Stimulated activated CD8-positive, alpha-beta memory T cell treated with anti-CD3 and anti-CD28 coated beads, Interleukin-2, amount 100 ng/mL, for 1 hour (primary cell): ENCODE results near the gene ARL6.
"Not testable (repeated sequence)": the region's sequence is repeated elsewhere in the genome, so short reads cannot be mapped to it uniquely, and the experiment has no call there.

Source experiments
- DNase-seq, 2 donors: peaks; one replicate each; pipeline ENCODE4 v3.0.0-alpha.2; 2020; ENCODE audit warnings: low read depth in 2 of 2

Gene ARL6

DNA sequence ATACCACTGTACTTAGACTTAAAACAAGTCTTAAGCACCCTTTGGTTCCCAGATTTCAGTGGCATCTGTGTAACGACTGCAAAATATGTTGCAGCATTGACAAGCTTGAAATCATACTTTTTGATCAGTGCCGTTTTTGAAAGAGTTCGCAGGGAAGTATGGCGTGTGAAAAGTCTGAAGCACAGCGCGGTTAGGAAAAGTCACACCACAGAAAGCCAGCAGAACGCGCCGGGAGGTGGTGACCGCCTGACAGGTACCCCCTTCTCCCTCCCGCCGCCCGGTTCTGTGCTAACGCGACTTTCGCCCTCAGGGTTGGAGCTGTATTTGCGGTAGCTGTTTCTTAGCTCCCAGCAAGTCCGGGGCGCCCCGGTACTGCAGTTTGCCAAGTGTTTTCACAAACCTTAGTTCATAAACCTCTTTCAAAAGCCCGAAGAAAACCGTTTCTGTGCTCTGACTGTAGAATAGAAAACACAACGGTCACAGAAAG lies 56.8 kb downstream of the ARL6 start:
- peak in 1 of 2 donors; percentile 22 for DNase-seq

- DNase-seq, result peak; percentile 63 to 67
Observed at GRCh38 chr3:97821774-97822358, 57.3 kb downstream of the ARL6 start, which contains the start of gene CRYBG3. Gene CRYBG3, plus strand, starts transcription at chr3:97822011. Its CDS starts 196 bp downstream, at chr3:97822207.

GRCh38 chr3:97822359-97822775 lies 57.8 kb downstream of the ARL6 start:
- no peak for DNase-seq

DNA sequence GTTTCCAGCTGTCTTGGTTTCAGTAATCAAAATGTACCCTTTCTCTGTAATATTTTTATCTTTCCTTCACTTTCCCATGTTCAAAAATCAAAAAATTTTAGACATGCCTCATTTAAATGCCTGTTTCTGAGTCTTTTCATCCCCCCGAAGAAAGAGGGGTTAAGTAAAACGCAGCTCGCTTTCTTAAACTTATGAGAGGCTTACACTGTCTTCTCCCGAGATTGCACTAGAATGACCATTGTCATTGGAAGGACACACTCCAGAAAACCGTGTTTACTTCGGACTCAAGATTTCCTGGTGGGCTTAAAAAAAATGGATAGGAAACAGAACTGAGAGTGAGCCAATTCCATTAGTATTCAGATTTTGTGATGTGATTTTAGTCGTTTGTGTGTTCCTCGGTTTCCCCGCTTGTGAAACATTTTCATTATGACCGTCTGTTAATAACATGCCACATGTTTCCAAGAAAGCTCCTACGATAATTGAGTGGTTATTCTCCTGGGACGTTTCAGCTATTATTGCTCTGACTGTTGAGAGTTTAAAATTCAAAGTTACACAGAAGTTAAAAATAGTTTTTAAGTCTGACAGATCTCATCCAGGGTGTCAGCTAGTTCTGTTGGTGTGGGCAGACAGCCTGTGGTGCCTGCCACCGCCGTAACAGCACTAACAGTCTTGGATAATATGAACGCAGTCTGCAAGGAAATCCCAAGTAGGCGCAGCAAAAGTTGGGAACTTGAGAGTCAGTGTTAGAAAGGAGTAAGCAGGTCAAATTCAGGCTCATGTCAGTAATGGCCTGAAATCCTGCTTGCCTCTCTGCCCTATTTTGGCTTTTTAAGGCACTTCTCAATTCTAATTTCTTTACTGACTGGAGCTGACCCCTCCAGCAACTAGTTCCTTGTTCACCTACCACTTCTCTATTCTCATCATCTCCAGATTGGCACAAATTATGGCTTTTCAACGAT lies 58.8 kb downstream of the ARL6 start:
- no peak for DNase-seq

DNA sequence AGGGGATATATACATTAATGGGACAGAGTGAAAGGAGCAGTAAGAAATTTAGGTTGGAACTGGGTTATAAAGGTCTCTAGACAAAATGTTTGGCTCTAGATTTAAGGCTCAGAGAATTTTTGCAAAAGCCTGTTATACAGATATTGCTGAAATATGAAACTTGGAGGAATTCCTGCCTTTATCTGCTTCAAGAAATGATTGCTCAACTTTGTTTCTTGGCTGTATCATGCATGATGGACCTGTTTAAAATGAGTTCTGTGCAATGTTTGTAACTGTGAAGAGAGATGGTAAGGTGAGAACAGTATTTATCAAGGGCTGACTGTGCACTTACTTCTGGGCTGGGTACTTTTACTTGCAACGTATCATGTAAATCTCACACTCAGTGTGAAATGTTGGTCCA lies 60.5 kb downstream of the ARL6 start:
- no peak for DNase-seq

- DNase-seq, result no peak
Observed at GRCh38 chr3:97827741-97828471, 63.3 kb downstream of the ARL6 start.

- no peak for DNase-seq
Observed at GRCh38 chr3:97829198-97829597, 64.6 kb downstream of the ARL6 start.

DNA sequence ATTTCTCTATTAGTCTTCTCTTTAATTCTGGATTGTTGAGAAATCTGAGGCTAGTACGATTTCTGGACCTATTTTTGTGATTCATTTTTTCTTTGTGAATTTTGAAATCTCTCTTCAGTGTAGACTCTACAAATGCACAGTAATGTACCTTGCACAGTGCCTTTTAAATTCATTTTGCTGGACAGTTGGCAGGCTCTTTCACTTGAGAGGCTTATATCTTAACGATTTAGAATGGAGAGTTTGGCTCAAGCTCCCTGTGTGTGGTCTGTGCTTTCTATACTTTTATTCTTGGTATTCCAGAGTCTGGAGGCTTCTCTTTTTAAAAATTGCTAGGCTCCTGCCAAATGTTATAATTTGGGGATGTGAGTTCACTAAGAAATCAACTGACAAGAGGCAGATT lies 66.1 kb downstream of the ARL6 start:
- DNase-seq, result no peak

DNA sequence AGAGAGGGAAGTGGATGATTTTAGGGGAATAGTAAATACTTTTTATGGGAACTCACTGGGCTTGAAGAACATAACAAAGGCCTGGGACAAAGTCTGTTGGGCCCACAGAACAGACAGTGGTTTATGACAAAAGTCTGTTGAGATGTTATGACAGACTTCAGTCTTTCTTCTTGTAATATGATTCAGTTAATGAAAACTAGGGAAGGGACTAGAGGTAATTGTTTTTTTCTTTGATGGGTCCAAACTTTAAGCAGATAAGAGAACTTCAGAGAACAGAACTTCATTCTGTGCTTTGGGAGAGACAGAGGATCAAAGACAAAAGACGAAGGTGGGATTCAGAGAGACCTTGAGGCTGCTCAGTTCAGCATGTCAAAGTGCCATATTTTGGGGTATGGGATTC lies 66.6 kb downstream of the ARL6 start:
- DNase-seq, result no peak

DNA sequence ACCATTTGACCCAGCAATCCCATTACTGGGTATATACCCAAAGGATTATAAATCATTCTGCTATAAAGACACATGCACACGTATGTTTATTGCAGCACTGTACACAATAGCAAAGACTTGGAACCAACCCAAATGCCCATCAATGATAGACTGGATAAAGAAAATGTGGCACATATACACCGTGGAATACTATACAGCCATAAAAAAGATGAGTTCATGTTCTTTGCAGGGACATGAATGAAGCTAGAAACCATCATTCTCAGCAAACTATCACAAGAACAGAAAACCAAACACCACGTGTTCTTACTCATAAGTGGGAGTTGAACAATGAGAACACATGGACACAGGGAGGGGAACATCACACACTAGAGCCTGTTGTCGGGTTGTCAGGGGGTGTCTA lies 68.6 kb downstream of the ARL6 start:
- DNase-seq, result not testable (repeated sequence)

DNA sequence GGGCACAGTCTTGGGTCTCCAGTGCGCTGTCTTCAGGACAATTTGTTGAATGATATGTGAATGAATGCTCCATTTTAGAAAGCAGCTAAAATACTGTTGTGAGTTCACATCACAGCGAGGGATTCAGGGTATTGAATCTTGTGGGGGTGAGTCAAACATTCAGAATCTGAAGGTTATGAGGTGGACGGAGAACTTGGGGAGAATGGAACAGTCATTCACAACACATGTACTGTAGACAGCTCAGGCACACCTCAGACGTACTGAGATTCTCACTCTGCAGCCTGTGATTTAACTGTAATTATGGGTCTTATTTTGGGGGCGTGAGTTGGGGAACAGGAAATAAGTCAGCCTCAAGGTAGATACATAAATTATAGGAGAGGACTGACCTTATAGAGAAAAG lies 71.2 kb downstream of the ARL6 start:
- no peak for DNase-seq

GRCh38 chr3:97838393-97838792 lies 73.8 kb downstream of the ARL6 start:
- DNase-seq, result no peak

DNA sequence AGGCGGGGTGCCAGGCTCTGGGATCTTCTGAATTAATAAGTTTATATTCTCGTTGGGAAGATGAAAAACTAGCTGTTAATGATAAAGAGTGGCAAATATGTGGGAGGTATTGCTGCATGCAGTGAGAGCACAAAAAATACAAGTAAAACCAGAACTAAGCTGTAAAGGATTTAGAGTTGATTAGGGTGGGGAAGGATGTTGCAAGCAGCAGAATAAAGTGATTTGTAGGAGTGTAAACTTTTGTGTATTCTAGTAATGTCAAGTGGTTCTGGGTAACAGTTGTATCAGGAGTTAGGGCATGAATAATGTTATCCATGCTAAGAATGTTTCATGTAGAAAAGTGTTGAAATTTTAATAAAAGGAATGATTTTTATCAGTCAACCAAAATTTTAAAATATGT lies 75.4 kb downstream of the ARL6 start:
- DNase-seq, result no peak

- no peak for DNase-seq
Observed at GRCh38 chr3:97841304-97841703, 76.7 kb downstream of the ARL6 start.

- DNase-seq, result no peak
Observed at GRCh38 chr3:97841956-97842355, 77.4 kb downstream of the ARL6 start.

DNA sequence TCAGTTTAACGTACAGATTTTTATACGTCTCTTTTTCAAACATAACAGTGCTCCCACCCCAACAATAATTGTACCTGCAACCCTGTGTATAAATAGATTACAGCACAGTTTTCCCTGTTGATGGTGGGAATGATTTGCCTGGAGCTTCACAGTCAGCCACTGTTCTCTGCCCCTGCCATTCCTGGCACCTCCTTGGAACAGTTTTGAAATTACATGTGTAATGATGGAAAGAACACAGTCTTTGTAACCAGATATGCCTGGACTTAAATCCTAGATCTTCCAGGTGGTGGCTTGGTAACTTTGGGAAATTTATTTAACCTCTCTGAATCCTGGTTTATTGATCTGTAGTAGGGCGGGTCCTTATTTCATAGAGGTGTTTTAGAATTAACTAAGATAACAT lies 84.2 kb downstream of the ARL6 start:
- DNase-seq, result no peak
